Measurements from ENCODE around the gene FBRSL1. TPM values are rescaled to one million over a fixed set of nuclear protein-coding genes. Genes with fewer than 3 reads are reported as not detected.

FBRSL1 gene
- total and polyA plus RNA-seq, 2 donors (not counting 3 experiments of a cell fraction or from before 2014, with no cell fraction given): 19.3 to 79.8 TPM

GRCh38 chr12:132448463-132448820 is 41.5 kb upstream of the FBRSL1 start:
- no peak for FAIRE-seq
- TF ChIP-seq POLR2A (IDR thresholded peaks at IDR 0.05; ENCODE audit: low read depth, low read length) (no peak), MYC (IDR thresholded peaks at IDR 0.05; ENCODE audit: low read depth, low read length) (no peak), CTCF (IDR thresholded peaks at IDR 0.05; ENCODE audit: extremely low read depth in 1 of 2, insufficient read depth in 1 of 2, low read depth in 1 of 2, low read length in 2 of 2) (no peak), MAX (IDR thresholded peaks at IDR 0.05; ENCODE audit: insufficient read depth, insufficient read length) (no peak), POLR2AphosphoS5 (IDR thresholded peaks at IDR 0.05; ENCODE audit: insufficient read depth, low read depth, low read length) (no peak), JUN (IDR thresholded peaks at IDR 0.05; ENCODE audit: borderline replicate concordance, insufficient read depth, insufficient read length, low read depth) (no peak), EZH2 (IDR thresholded peaks at IDR 0.05; ENCODE audit: borderline replicate concordance, low read depth, low read length, severe bottlenecking) (no peak), GATA2 (IDR thresholded peaks at IDR 0.05; ENCODE audit: insufficient read depth, insufficient read length, low read depth, low read length) (no peak), FOS (IDR thresholded peaks at IDR 0.05; ENCODE audit: borderline replicate concordance, insufficient read depth, low read length) (no peak)

More at GRCh38 chr12:132448463-132448820, 41.5 kb upstream of the FBRSL1 start:
- no peak overlapping the region for H3K9ac ChIP-seq (replicated peaks; ENCODE audit: extremely low read depth, insufficient read depth, low read length)
- H3K4me2 ChIP-seq (ENCODE audit: insufficient read depth, low read length): no peak overlapping the region
- no peak overlapping the region for H3K4me3 ChIP-seq (replicated peaks in 1 of 3; ENCODE audit: insufficient read depth in 1 of 3, low read depth in 1 of 3, low read length in 3 of 3)
- H3K27me3 ChIP-seq (ENCODE audit: control insufficient read depth in 2 of 2, insufficient read depth in 2 of 2, low read length in 2 of 2): no peaks in the 10 kb centered on the region
- H3K9me3 ChIP-seq (replicated peaks; ENCODE audit: control insufficient read depth, insufficient read depth, low read length): no peaks in the 10 kb centered on the region
- H3K4me1 ChIP-seq (ENCODE audit: control insufficient read depth, extremely low read depth, insufficient read depth, low read length): no peaks in the 10 kb centered on the region
- no peaks in the 10 kb centered on the region for H3K36me3 ChIP-seq (ENCODE audit: control insufficient read depth in 2 of 2, extremely low read depth in 1 of 2, insufficient read depth in 2 of 2, low read length in 2 of 2)
- no peak overlapping the region for H2AFZ ChIP-seq (ENCODE audit: low read depth, low read length)
- CTCF ChIA-PET: no interaction called here
- H3K79me2 ChIP-seq (ENCODE audit: control insufficient read depth, insufficient read depth, low read length): no peaks in the 10 kb centered on the region
- no peak overlapping the region for H3K27ac ChIP-seq (ENCODE audit: insufficient read depth, low read depth, low read length)
- dilution Hi-C loops (cut with MboI; ENCODE audit: extremely low pct_ligation_motif_present, low sequenced_read_pairs) (no loop called here), intact Hi-C loops (cut with micrococcal nuclease) (no loop called here)
- no peaks in the 10 kb centered on the region for H4K20me1 ChIP-seq (replicated peaks; ENCODE audit: control insufficient read depth, extremely low read depth, insufficient read depth, low read length)
- BruUV-seq (replicated peaks): no TSS peak
- DNase-seq (ENCODE audit: low read depth, low spot score): no peak
- POLR2A ChIA-PET: no interaction called here
- H3K9me1 ChIP-seq (replicated peaks; ENCODE audit: control insufficient read depth, extremely low read depth, insufficient read depth, low read length): no peaks in the 10 kb centered on the region
